RKO (cell line): Measurements from ENCODE around the gene CHRNA4.
A peak's percentile ranks its signal among the peaks of the same experiment; 100 is the strongest.
"Not testable (repeated sequence)": the region's sequence is repeated elsewhere in the genome, so short reads cannot be mapped to it uniquely, and the experiment has no call there.

Experiments used
- DNase-seq: peaks from one replicate; pipeline ENCODE4 v3.0.0-alpha.2; 2016; ENCODE audit warnings: low spot score

Gene CHRNA4

DNA sequence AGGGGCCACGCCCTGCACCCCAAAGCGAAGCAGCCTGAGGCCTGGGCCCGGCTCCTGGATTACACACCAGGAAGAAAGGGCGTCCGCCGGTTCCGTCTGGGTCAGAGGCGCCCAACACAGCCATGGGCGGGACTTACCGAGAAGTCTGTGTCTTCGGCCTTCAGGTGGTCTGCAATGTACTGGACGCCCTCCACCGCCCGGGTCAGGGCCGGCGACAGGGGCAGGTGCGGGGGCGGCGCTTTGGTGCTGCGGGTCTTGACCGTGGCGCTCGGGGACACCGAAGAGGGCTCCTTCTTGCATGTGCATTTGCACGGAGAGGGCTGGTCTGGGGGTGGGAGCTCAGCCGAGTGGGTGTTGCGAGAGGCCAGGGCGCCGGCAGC is 11.6 kb downstream of the CHRNA4 start:
- DNase-seq: no peak

DNA sequence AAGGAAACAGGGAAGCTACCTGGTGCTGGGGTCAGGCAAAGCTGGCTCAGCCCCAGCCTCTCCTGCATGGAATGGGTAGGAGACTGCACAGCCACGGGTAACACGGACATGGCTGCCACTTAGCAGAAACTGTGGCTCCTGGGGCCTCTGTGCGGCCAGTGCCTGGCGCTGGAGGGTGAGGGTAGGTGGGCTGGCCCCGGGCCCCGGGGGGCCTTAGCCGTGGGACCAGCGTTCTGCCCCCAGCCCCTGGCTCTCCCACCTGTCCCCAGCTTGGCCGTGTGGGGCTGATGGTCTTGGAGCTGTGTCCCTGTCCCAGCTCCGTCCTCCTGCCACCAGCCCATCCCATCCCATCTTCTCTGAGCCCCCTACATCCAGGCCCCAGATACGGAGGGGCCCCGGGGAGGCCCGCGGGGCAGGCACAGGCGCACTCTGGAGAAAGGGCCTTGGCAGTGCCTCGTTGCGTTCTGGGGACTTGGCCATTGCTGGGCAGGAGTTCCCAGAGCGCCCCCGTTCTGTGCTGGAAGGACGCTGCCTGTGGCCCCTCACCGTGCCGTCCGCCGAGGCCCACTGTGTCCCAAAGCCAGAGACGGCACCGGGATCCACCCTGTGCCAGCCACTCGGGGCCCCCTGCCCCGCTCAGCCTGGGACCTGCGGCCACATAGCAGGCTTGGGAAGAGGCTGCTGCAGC is 12.2 kb downstream of the CHRNA4 start:
- no peak for DNase-seq

DNA sequence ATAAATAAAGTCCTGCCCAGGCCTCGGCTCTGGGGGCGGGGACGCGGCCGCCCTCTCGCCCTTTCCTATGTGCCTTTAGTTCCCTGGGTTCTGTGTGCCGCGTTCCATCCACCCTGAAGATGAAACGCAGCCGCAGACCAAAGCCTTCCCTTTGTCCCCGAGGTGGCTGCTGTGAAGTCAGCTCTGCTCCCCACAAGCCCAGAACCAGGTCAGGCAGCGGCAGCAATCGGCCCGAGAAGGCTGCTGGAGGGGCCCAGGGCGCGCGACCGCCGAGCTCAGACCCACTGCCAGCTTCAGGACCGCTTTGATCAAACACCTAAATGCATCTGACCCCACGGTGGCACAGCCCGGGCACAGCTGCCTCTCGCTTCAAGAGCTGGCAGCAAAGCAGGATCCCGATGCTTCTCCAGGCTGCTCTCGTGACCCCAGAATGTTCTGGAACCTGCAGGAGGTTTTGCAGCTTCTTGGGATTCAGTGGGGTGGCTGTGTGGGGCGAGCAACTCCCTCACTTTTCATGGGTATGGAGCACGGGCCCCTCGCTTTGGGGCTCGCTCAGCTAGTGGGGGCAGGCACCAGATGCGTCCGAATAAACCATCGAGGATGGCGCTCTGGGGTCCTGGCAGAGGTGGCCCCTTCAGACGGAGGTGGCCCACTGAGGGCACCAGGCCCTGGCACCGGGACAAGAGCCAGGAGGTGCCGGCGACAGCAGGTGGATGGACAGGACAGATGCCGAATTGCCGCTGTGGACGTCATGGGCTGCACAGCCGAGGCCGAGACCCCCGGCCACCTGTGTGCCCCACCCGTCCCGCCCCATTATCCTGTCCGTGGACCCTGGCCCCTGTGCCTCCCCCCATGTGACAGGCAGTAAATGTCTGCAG is 13.0 kb downstream of the CHRNA4 start:
- DNase-seq: no peak

GRCh38 chr20:63347081-63347741 is 13.9 kb downstream of the CHRNA4 start:
- DNase-seq: no peak

GRCh38 chr20:63346131-63347080 is 14.7 kb downstream of the CHRNA4 start:
- DNase-seq: no peak

- no peak for DNase-seq
Measured at GRCh38 chr20:63345328-63346100, 15.6 kb downstream of the CHRNA4 start.

- DNase-seq: no peak
Measured at GRCh38 chr20:63344616-63345327, 16.4 kb downstream of the CHRNA4 start.

DNA sequence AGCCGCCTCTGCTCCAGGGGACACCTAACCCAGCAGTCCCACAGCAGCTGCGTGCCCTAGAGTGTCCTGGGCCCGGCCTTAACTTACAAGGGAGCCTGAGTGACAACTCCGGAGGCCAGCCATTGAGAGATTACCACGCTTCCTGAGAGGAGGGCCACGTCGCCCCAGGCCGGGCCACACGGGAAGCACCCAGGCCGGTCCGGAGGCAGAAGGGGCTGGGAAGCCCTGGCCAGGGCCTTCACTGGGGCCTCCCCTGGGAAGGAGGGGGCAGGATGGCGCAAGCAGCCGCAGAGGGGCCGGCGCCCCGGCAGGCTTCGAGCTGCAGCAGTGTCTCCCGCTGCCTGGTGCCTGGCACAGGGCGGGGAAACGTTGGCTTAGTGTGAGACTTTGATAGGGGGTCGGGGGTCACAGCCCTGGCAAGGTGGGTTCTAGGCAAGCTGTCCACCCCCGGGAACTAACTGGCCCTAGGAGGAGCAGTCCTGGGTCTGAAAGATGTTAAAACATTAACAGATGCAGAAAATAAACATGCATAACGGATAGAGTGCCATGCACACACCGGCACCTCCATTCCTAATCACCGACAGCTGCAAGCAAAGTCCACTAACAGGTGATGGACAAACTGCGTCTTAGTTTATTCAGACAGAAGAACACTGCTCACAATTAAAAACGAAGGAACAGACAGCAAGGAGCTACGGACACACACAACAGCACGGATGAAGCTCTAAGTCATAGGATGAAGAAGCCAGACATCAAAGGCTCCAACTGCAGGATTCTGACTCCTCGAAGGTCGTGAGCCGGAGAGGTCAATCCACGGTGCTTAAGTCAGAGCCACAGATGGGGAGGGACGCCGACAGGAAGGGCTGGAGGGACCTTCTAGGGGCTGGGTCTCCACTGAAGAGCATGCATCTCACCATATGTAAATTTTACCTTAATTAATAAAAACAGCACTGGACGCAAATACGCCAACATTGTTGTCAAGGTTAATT is 17.4 kb downstream of the CHRNA4 start:
- no peak for DNase-seq

- DNase-seq: no peak
Measured at GRCh38 chr20:63342561-63343459, 18.3 kb downstream of the CHRNA4 start.

DNA sequence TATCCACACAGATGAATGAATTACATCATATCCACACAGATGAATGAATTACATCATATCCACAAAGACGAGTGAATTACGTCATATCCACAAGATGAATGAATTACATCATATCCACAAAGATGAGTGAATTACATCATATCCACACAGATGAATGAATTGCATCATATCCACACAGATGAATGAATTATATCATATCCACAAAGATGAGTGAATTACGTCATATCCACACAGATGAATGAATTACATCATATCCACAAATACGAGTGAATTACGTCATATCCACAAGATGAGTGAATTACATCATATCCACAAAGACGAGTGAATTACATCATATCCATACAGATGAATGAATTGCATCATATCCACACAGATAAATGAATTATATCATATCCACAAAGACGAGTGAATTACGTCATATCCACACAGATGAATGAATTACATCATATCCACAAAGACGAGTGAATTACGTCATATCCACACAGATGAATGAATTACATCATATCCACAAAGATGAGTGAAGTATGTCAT is 20.9 kb downstream of the CHRNA4 start:
- DNase-seq: peak; percentile 5

- peak; percentile 56 for DNase-seq
Measured at GRCh38 chr20:63339154-63340094, 21.7 kb downstream of the CHRNA4 start.

- no peak for DNase-seq
Measured at GRCh38 chr20:63337786-63338420, 23.2 kb downstream of the CHRNA4 start.

DNA sequence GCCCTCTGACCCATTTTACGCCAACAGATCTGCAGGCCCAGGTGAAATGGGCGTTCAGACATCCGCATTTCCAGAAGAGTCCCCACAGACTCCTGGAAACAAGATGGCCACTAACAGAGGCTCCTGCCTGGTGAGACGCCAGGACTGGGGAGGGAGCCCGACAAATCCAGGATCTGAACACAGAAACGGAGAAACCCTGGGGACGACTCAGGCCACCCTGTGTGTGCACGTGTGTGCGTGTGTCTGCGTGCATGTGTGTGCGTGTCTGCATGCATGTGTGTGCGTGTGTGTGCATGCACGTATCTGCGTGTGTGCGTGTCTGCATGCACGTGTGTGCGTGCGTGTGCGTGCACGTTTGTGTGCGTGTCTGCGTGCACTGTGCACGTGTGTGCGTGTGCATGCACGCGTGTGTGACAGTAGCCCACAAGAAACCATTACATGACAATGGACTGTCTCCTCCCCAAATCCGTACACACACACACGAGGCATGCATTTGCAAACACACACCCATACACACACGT is 24.9 kb downstream of the CHRNA4 start:
- DNase-seq: no peak

- no peak for DNase-seq
Measured at GRCh38 chr20:63335711-63336110, 25.4 kb downstream of the CHRNA4 start.

GRCh38 chr20:63335060-63335459 is 26.1 kb downstream of the CHRNA4 start:
- DNase-seq: not testable (repeated sequence)

- no peak for DNase-seq
Measured at GRCh38 chr20:63334356-63334755, 26.8 kb downstream of the CHRNA4 start.
